ENCODE results near the gene NBEA. TPM values are rescaled to one million over a fixed set of nuclear protein-coding genes. Genes with fewer than 3 reads are reported as not detected.

The NBEA gene
- polyA plus RNA-seq, 3 donors from 2014 or later, result 0.07 to 0.41 (median 0.31) TPM

DNA sequence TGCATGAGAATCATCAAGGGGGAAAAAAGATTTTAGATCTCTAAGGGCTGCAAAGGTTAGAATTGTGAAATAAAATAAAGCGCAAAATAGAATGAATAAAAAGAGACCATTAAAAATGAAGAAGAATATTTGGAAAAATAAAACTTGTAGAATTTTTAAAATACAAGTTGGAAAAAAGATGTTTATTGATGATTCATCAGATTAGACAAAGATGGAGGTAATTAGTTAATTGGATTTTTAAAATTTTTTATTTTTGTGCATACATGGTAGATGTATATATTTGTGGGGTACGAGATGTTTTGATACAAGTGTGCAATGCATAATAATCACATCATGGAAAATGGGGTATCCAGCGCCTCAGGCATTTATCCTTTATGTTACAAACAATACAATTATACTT lies 391.1 kb downstream of the NBEA start:
- Mint-ChIP-seq H3K27ac (no peak overlapping the region), H3K4me1 (no peaks in the 10 kb centered on the region), H3K4me3 (no peak overlapping the region), H3K9me3 (peaks cover 2 to 24% (median 4%) of the 10 kb centered on the region in 6 donors), H3K27me3 (ENCODE audit: low read depth in 3 of 3) (no peaks in the 10 kb centered on the region), H3K36me3 (peaks cover 0 to 3% (median 0%) of the 10 kb centered on the region in 3 donors)
- no peak for DNase-seq

DNA sequence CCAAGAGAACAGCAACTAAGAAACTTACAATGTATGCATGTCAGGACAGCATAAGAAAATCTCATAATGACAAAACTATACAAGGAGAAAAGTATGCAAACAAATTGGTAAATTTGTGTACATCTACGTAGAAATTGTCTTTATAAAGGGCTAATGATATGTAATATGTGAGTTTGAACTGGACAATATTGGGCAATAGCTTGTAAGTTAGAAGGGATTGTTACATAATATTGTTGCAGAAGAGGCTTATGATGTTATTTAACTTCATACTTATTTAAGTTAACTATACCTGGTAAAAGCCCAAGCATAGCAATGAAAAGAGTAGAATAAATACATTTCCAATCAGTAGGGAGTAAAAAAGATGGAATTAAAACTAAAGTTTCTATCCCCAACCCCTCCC lies 400.4 kb downstream of the NBEA start:
- no peaks in the 10 kb centered on the region for H3K4me1 Mint-ChIP-seq
- DNase-seq, result no peak
- peaks cover 0 to 8% (median 3%) of the 10 kb centered on the region in 6 donors for H3K9me3 Mint-ChIP-seq
- H3K4me3 Mint-ChIP-seq, result no peak overlapping the region
- no peak overlapping the region for H3K27ac Mint-ChIP-seq
- H3K36me3 Mint-ChIP-seq, result peaks cover 0 to 3% (median 0%) of the 10 kb centered on the region in 3 donors
- peaks cover 0 to 2% (median 1%) of the 10 kb centered on the region in 3 donors for H3K27me3 Mint-ChIP-seq (ENCODE audit: low read depth in 3 of 3)

DNA sequence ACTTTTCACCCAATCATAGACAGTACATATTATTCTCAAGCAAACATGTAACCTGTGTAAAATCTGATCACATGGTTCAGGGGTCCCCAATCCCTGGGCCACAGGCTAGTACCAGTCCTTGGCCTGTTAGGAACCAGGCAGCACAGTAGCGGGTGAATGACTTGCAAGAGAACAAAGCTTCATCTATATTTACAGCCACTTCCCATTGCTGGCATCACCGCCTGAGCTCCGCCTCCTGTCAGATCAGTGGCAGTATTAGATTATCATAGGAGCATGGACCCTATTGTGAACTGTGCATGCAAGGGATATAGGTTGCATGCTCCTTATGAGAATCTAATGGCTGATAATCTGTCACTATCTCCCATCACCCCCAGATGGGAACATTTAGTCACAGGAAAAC lies 401.3 kb downstream of the NBEA start:
- peaks cover 0 to 8% (median 3%) of the 10 kb centered on the region in 6 donors for H3K9me3 Mint-ChIP-seq
- no peak for DNase-seq
- no peak overlapping the region for H3K4me3 Mint-ChIP-seq
- no peaks in the 10 kb centered on the region for H3K4me1 Mint-ChIP-seq
- no peaks in the 10 kb centered on the region for H3K36me3 Mint-ChIP-seq
- H3K27me3 Mint-ChIP-seq (ENCODE audit: low read depth in 3 of 3), result peaks cover 0 to 2% (median 1%) of the 10 kb centered on the region in 3 donors
- no peak overlapping the region for H3K27ac Mint-ChIP-seq

DNA sequence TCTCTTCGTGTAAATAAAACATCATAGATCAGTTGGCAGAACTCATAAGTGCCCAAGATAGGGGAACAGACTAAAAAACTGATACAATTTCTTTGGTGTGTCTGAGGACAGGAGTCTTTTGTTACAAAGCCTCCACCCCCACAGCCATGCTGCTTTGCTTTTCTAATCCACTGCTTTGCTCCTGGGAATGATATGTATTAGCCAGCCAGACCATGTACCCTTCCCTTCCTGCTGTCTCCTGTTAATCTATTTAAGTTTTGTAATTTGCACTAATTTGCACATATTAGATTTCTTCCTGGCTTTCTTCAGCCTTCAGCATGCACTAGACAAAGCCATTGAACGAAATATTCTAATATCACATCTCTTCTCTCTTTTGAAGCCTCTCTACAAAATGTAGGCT lies 403.9 kb downstream of the NBEA start:
- Mint-ChIP-seq H3K9me3 (peaks cover 0 to 12% (median 0%) of the 10 kb centered on the region in 6 donors), H3K27ac (no peak overlapping the region), H3K36me3 (no peaks in the 10 kb centered on the region), H3K4me3 (no peak overlapping the region), H3K4me1 (no peaks in the 10 kb centered on the region), H3K27me3 (ENCODE audit: low read depth in 3 of 3) (peaks cover 0 to 2% (median 1%) of the 10 kb centered on the region in 3 donors)
- DNase-seq, result no peak

DNA sequence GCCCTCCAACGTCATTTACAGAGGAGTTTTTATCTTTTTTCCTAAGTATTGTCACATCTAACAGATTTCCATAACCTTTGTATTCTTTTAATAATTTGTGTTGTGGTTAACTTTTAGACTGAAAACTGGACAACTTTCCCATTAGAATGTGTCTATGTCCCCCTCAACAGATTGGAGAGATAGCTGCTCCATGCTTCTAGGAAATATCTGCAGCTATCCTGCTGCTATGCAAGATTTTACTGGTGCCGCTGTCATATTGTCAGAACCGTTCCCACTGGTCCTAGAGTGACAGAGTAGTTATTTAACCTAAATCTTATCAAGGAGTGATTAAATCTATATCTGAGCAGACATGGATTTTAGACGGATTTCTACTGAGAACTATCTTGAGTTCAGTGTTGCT lies 404.4 kb downstream of the NBEA start:
- H3K27me3 Mint-ChIP-seq (ENCODE audit: low read depth in 3 of 3), result peaks cover 0 to 2% (median 1%) of the 10 kb centered on the region in 3 donors
- no peak overlapping the region for H3K27ac Mint-ChIP-seq
- no peak for DNase-seq
- H3K4me3 Mint-ChIP-seq, result no peak overlapping the region
- no peaks in the 10 kb centered on the region for H3K36me3 Mint-ChIP-seq
- peaks cover 0 to 12% (median 0%) of the 10 kb centered on the region in 6 donors for H3K9me3 Mint-ChIP-seq
- no peaks in the 10 kb centered on the region for H3K4me1 Mint-ChIP-seq

DNA sequence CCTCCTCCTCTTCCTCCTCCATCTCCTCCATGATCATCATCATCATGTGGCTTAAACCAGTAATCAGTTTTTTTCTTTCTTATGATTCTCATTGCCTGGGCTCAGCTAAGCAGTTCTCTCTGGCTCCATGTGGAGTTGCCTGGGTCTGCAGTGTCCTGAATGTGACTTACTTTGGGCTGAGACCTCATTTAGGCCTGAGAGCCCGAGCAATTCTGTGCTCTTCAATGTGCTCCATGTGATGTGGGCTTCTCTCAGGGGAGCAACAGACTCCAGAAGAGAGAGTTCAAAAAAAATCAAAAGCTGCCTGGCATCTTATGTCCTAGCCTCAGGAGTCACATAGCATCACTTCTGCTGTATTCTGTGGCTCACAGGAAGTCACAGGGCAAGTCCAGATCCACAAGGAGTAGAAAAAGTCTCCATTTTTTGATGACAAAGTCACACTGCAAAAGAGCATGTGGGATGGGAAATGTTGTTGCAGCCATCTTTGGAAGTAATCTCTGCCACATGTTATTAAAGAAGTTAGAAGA lies 405.7 kb downstream of the NBEA start:
- Mint-ChIP-seq H3K4me1 (no peaks in the 10 kb centered on the region), H3K9me3 (peaks cover 0 to 12% (median 0%) of the 10 kb centered on the region in 6 donors), H3K4me3 (no peak overlapping the region), H3K27me3 (ENCODE audit: low read depth in 3 of 3) (peaks cover 0 to 2% (median 1%) of the 10 kb centered on the region in 3 donors), H3K36me3 (no peaks in the 10 kb centered on the region), H3K27ac (no peak overlapping the region)
- DNase-seq, result no peak

DNA sequence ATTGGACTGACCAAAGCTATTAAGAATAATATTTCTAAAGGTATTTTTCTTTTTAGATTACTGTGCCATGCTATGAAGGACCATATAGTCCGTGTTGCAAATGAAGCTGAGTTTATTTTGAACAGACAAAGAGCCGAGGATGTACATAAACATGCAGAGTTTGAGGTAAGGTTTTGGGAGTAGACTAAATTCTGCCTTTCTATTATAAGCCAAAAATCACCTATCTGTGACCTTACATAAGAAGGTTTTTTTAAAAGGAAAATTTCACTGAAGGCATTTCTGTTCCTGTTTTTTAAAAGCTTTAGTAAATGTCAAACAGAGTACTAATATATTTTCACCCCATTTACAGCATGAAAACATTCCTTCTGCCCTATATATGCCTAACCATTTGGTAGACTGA lies 407.0 kb downstream of the NBEA start:
- H3K27me3 Mint-ChIP-seq (ENCODE audit: low read depth in 3 of 3), result peaks cover 0 to 2% (median 1%) of the 10 kb centered on the region in 3 donors
- H3K4me3 Mint-ChIP-seq, result no peak overlapping the region
- no peaks in the 10 kb centered on the region for H3K4me1 Mint-ChIP-seq

DNA sequence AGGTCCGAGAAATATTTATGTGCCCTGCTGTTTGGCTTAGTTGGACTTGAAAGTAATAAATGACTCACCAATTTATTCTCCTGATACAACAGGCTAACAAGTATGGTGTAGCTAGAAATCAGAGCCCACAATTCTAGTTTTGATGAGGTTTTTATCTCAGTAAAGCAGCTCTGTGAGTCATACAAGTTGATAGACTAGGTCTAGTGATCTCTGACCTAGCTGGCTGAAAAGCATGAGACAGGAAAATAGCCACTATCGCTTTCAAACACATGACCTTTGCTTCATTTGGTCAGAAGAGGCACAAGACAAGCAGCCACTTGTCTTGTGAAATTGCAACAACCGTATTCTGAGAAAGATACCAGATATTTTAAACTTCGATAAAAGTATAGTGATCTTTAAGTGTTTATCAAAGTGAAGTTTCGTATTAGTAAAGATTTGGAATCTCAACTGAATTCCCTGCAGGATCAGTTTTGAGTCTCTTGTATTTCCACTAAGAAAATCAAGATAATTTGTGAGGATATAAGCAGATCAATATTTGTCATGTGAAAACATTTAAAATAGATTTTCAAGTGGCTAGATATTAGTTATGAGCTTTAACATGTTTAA lies 407.7 kb downstream of the NBEA start:
- Mint-ChIP-seq H3K9me3 (peaks cover 0 to 12% (median 0%) of the 10 kb centered on the region in 6 donors), H3K36me3 (no peaks in the 10 kb centered on the region), H3K27ac (no peak overlapping the region), H3K4me1 (no peaks in the 10 kb centered on the region), H3K4me3 (no peak overlapping the region), H3K27me3 (ENCODE audit: low read depth in 3 of 3) (peaks cover 0 to 1% (median under 1%) of the 10 kb centered on the region in 3 donors)
- no peak for DNase-seq

More for the DNA sequence above, 407.0 kb downstream of the NBEA start:
- no peak for DNase-seq
- Mint-ChIP-seq H3K9me3 (peaks cover 0 to 12% (median 0%) of the 10 kb centered on the region in 6 donors), H3K27ac (no peak overlapping the region), H3K36me3 (no peaks in the 10 kb centered on the region)

DNA sequence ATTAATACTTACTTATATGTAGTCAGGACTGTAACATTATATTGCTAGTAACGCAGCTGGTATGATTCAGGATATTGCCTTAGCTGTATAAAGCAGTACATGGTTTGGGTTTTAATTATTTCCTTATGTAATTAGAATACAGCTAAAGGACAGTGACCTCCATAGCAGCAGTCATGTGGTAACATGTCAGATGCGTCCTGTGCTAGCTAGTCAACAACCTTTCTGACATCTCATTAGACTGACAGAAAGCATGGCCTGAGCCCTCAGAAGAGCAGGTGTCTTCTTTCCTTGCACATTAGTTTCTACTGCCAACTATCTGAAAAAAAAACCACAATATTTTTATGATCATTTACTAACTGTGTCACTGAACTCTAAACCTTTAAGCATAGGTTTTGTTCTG lies 412.2 kb downstream of the NBEA start:
- Mint-ChIP-seq H3K9me3 (peaks cover 0 to 15% (median under 1%) of the 10 kb centered on the region in 6 donors), H3K27me3 (ENCODE audit: low read depth in 3 of 3) (no peaks in the 10 kb centered on the region), H3K36me3 (peaks cover 0 to 3% (median 0%) of the 10 kb centered on the region in 3 donors), H3K4me1 (peaks cover 0 to 2% of the 10 kb centered on the region in 2 donors), H3K4me3 (no peak overlapping the region), H3K27ac (no peak overlapping the region)
- no peak for DNase-seq

DNA sequence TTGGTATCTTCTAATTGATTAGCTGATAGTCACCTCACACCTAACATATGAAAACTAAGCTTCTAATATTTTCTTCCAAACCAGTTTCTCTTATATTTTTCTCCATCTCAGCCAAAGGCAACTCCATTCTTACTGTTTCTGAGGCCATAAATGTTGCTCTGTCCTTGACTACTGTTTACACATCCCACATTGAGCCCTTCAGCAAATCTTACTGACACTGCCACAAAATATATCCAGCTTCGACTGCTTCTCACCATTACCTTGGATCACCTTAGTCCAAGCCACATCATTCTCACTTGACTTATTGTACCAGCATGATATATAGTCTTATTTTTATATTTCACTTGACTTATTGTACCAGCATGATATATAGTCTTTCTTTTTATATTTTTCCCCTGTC lies 412.8 kb downstream of the NBEA start:
- no peak for DNase-seq
- Mint-ChIP-seq H3K27me3 (ENCODE audit: low read depth in 3 of 3) (no peaks in the 10 kb centered on the region), H3K36me3 (peaks cover 0 to 3% (median 0%) of the 10 kb centered on the region in 3 donors), H3K4me3 (no peak overlapping the region), H3K9me3 (peaks cover 0 to 17% (median under 1%) of the 10 kb centered on the region in 6 donors), H3K4me1 (peaks cover 0 to 2% of the 10 kb centered on the region in 2 donors), H3K27ac (no peak overlapping the region)

DNA sequence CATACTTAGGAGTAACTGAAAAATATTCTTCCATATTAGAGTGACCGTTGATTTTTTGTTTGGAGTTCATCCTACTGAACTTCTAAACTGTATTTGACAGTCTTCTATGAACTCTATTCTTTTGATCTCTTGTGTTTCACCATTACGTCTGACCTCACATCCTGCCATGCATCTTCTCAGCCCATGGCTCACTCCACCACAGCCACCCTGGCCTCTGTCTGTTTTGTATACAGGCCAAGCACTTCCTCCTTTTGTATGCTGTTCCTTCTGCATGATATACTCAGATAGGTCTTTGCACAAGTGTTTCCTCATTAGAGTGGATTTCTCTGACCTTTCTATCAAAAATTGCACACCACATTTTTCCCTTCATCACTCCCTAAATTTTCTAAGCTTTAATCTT lies 414.5 kb downstream of the NBEA start:
- no peak overlapping the region for H3K4me3 Mint-ChIP-seq
- peaks cover 0 to 17% (median 5%) of the 10 kb centered on the region in 6 donors for H3K9me3 Mint-ChIP-seq
- H3K36me3 Mint-ChIP-seq, result peaks cover 0 to 3% (median 0%) of the 10 kb centered on the region in 3 donors
- H3K4me1 Mint-ChIP-seq, result peaks cover 0 to 2% of the 10 kb centered on the region in 2 donors
- H3K27me3 Mint-ChIP-seq (ENCODE audit: low read depth in 3 of 3), result peaks cover 0 to 3% (median 1%) of the 10 kb centered on the region in 3 donors
- no peak overlapping the region for H3K27ac Mint-ChIP-seq
- no peak for DNase-seq

DNA sequence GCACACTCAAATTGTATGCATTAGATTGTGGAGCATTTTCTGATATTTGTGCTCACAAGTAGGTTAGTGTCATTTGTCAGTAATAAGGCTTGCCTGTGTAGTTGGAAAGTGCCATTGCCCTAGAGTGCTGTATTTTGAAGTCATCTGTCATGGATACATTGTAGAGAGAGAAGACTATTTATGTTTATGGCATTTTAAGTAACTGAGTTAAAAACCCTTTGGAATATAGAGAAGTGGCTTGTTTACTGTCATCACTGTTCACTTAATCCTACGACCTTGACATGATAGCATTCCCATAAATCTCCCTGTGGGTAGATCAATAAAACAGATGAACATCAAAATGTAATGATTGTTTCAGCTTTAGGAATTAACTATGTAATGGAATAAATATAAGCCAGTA lies 423.8 kb downstream of the NBEA start:
- Mint-ChIP-seq H3K27ac (no peak overlapping the region), H3K4me1 (no peaks in the 10 kb centered on the region), H3K27me3 (ENCODE audit: low read depth in 3 of 3) (peaks cover 0 to 2% (median 0%) of the 10 kb centered on the region in 3 donors), H3K9me3 (peaks cover 2 to 20% (median 8%) of the 10 kb centered on the region in 6 donors), H3K4me3 (no peak overlapping the region), H3K36me3 (no peaks in the 10 kb centered on the region)
- no peak for DNase-seq

DNA sequence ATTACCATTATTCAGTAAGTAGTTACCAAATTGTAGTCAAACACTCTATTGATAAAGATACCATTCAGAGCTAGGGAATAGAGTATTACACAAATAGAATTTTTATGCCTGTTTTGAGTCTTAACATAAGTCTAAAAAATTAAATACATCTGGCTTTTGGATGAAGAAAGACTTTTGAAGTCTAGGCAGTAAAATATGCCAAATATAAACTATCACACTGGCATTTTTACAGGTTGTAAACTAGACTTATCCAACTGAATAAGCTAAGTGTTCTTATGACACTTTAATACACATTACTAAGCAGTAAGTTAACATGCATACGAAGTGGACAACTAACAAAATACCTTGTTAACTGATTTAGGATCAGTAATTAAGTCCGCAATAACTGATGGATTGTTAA lies 425.5 kb downstream of the NBEA start:
- Mint-ChIP-seq H3K27ac (no peak overlapping the region), H3K9me3 (peaks cover 2 to 34% (median 17%) of the 10 kb centered on the region in 6 donors), H3K36me3 (peaks cover 0 to 5% (median 0%) of the 10 kb centered on the region in 3 donors), H3K4me3 (no peak overlapping the region), H3K4me1 (no peaks in the 10 kb centered on the region), H3K27me3 (ENCODE audit: low read depth in 3 of 3) (peaks cover 0 to 2% (median 2%) of the 10 kb centered on the region in 3 donors)
- DNase-seq, result no peak

DNA sequence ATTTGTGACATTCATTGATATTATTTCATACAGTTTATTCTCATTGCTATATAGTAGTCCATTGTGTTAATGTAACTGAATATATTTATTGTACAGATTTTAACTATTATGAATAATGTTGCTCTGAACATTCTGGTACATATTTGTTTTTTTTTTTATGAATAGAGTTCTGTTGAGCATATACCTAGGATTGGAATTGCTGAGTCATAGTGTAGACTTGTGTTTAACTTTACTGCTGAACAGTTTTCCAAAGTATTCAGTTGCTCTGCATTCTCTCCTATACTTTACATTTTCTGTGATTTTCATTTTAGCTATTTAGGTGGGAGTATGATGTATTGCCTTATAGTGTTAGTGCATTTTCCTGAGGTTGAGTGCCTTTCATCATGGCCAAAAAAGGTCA lies 436.9 kb downstream of the NBEA start:
- no peaks in the 10 kb centered on the region for H3K36me3 Mint-ChIP-seq
- no peak overlapping the region for H3K4me3 Mint-ChIP-seq
- peaks cover 0 to 3% (median 0%) of the 10 kb centered on the region in 3 donors for H3K27me3 Mint-ChIP-seq (ENCODE audit: low read depth in 3 of 3)
- H3K27ac Mint-ChIP-seq, result no peak overlapping the region
- peaks cover 2 to 11% (median 3%) of the 10 kb centered on the region in 6 donors for H3K9me3 Mint-ChIP-seq
- DNase-seq, result no peak
- no peaks in the 10 kb centered on the region for H3K4me1 Mint-ChIP-seq
